ENCODE data around the gene PCSK5.
"Not testable (repeated sequence)": the region's sequence is repeated elsewhere in the genome, so short reads cannot be mapped to it uniquely, and the experiment has no call there.

PCSK5 gene

DNA sequence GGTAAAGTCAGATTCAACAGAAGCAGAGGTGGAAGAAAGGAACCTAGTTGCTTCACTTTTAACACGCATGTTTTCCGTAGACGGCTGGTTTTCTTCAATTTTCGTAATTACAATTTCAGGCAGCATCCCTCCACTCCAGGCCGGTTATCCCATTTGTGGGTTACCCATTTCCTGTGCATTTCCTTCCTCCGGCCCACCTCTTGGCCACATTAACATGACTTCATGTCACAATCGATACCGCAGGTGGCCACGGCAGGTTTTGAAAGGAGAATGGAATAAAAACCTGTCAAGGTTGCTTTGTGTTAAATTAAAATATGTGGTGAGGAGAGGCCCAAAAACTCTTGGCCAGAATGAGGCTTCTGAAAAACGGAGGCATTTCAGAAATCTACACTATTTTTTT lies 130.2 kb downstream of the PCSK5 start:
- no peak for DNase-seq

DNA sequence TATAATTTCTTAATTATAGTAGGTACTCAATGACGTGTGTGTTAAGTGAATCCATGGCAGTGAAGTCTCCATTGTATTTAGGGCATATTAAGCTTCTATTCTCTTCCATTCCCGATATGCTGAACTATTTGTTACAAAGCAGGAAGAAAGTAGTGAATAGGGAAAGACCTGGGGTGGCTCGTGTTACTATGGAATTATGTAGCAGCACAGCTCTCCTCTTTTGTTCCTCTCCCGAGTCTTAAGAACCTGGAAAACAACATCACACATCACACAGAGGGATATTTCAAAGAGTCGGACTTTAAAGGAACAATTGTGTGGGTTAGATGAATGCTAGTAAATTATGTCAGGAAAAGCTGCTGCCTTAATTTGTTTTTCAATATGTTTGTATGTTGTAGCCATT lies 131.8 kb downstream of the PCSK5 start:
- no peak for DNase-seq

DNA sequence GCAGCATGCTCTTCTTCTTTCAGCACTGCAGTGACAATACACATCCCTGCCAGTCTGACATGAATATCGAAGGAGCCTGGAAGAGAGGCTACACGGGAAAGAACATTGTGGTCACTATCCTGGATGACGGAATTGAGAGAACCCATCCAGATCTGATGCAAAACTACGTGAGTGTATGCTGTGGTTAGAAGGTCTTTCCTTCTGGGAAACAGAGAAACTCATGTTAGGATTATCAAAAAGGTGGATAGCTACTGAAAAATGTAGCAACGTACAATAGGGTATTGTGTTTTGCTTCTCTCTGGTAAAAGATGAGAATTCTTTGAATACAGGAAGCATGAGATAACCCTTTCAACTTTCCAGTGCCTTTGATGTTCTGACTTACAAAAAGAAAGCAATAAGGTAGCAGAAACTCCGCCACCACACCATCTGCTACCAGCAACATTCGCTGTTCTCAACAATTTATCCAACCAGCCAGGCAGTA lies 133.3 kb downstream of the PCSK5 start:
- no peak for DNase-seq

DNA sequence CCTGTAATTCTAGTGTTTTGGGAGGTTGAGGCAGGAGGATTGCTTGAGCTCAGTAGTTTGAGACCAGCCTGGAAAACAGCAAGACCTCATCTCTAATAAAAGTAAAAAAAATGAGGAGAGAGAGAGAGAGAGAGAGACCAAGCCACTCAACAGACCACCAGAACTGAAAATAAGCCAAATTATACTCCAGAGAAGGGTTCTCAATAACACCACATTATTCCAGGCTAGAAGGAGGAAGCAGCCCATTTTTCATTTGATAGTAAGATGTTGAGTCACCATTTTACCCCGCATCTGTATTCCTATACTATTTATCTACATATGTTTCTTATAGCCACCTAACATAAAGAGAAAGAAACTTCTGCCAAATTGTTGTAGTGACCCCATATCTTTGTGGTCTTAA lies 134.8 kb downstream of the PCSK5 start:
- no peak for DNase-seq

DNA sequence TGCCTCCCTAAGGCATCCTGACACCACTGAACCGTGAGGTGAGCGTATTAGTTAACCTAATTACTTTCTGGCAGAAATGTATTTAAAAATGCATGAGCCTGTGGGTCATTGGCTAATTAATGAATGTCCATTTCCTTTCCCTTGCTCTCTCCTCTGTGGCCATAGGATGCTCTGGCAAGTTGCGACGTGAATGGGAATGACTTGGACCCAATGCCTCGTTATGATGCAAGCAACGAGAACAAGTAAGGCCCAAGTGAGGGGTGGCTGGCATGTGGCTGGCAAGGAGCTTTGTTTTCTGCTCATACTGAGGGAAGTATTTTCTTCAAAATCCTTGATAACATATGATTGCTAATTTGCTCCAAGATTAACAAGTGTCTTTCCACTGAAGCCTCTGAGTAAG lies 136.3 kb downstream of the PCSK5 start:
- no peak for DNase-seq

DNA sequence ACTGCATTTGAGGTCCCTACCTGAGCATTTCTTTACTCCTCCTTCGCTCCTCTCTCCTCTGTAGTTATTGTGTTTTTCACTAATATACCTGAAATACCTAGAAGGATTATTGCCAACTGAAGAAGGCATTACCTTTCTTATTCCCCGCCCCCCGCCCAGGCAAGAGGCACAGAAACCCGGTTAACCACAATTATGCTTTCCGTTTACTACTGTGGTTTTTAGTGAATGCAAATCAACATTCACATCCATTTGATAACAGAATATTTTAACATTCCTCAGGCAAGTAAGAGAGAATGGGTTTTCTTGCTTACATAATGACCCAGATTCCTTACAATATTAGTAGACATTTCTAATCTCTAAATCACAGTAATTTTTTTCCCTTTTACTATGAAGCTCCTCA lies 136.9 kb downstream of the PCSK5 start:
- no peak for DNase-seq

- no peak for DNase-seq
Measured at GRCh38 chr9:76027861-76028260, 137.4 kb downstream of the PCSK5 start.

- no peak for DNase-seq
Measured at GRCh38 chr9:76032038-76032796, 141.7 kb downstream of the PCSK5 start.

DNA sequence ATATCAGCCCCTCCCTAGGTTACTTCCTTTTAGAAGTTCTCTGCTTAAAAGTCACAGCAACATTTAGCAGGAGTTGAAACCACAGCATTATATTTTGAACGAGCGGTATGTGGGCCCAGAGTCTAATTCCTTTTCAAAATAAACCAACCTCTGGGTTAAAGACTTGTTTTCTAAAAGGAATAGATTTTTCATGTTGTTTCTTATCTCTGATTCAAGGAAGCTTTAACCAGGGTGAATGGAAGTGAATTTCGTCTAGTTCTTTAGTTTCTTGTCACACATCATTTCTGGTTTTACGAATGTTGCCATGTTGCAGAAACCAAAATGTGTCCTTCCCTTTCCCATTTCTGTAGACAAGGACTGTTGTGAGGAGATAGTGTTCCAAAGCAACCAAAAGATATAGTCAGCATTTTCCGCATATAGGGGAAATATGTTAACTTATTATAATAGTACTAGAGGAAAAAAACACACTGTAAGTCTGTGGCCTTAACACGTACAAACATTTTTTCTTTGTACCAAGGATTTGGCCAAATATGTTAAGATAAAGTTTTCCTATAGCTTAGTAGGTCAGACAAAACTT lies 142.4 kb downstream of the PCSK5 start:
- DNase-seq = no peak

- DNase-seq = no peak
Measured at GRCh38 chr9:76034049-76034448, 143.6 kb downstream of the PCSK5 start.

DNA sequence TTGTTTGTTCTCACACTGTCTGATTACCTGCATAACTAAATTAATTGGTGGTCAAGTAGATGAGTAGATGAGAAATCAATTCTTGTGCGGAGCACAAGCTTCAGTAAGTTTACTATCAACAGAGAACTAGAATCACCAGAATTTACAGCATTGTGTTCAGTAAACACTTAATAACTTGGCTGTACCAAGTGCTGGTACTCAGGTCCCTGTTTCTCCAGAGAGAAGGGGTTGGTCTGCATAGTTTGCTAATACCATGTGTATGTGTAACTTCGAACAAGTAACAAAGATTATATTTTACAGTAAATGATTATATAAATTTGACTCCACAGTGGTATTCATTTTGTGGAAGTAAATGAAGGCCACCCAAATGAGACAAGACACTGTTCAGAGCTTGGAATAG lies 146.3 kb downstream of the PCSK5 start:
- no peak for DNase-seq

DNA sequence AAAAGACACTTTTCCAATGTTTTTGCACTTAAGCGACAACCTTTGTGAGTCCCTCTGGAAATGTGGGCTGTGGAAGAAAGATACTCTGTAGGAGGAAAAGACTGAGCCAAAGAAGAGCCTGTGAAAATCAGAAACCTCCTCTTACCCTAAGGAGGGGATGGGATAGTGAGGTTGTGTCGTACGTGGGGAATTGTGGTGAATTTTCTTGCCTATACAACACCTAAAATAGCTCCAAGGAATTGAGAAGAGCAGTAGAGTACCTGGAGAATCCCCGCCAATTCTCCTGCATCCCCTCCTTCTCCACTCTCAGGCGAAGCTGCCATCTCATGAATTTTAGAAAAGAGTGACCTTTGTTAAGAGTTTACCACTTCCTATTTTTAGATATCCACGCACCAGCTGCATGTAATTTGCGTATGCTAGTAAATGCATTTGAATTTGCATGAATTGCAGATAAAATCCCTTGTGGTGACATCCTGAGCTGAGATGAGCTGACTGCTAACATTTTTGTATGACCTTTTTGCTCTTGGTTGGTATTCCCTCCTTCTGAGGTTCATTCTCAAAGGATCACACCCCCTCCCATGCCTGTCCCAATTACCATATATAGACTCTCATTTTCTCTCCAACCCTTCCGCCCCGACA lies 147.2 kb downstream of the PCSK5 start:
- DNase-seq = no peak

GRCh38 chr9:76038431-76038830 lies 148.0 kb downstream of the PCSK5 start:
- no peak for DNase-seq

GRCh38 chr9:76044266-76044819 lies 153.9 kb downstream of the PCSK5 start:
- no peak for DNase-seq

GRCh38 chr9:76045221-76045620 lies 154.7 kb downstream of the PCSK5 start:
- DNase-seq = no peak

- no peak for DNase-seq
Measured at GRCh38 chr9:76049341-76049740, 158.9 kb downstream of the PCSK5 start.

- DNase-seq = no peak
Measured at GRCh38 chr9:76067696-76068095, 177.2 kb downstream of the PCSK5 start.

DNA sequence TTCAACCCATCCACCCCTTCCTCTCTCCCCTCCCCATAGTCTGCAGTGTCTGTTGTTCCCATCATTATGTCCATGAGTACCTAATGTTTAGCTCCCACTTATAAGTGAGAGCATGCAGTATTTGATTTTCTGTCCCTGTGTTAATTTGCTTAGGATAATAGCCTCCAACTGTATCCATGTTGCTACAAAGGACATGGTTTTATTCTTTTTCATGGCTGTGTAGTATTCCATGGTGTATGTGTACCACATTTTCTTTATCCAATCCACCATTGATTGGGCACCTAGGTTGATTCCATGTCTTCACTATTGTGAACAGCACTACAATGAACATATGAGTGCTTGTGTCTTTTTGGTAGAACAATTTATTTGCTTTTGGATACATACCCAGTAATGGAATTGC lies 187.1 kb downstream of the PCSK5 start:
- DNase-seq = no peak

DNA sequence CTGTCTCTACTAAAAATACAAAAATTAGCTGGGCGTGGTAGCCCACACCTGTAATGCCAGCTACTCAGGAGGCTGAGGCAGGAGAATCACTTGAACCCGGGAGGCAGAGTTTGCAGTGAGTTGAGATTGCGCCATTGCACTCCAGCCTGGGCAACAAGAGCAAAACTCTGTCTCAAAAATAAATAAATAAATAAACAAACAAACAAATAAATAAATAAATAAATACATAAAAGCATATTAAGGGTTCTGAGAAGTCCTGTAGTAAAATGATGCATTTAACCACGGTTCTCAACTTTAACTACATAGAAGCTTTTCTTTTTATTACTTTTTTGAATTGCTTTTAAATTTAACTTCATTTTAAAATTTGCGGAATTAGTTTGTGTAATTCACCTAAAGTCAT lies 190.8 kb downstream of the PCSK5 start:
- DNase-seq = not testable (repeated sequence)

DNA sequence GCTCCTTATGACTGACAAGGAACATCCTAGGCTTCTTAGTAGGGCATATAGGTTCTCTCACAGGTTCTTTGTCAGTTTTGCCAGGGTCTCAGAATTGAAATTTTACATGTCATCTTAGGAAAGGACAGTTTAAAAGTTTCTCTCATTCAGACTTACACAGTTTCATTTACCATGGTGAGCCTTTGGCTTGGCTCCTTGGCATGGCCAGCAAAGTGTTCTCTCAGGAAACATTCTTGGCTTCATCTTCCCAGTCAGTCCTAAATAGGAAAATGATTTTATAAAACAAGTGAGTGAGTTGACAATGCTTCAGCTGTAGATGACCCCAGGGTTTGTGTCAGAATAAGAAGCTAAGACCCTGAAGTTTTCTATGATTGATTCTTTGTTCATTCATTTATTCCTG lies 191.6 kb downstream of the PCSK5 start:
- DNase-seq = no peak

DNA sequence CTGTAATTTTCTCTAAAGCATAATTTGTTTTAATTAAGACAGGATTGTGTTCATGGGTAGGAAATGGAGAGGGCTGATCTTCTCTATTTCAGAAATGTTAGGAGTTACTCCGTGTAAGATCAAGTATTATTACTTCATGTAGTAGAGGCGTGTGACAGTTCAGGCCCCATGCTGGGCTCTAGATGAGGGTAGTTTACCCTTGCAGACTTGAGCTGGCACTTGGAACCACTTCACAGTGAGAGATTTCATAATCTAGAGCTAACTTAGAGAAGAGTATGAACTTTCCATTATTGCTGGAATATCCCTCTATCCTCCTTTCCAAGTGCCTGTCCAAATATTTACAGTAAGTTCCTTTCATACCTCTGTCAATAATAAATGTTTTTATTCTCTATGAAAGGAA lies 195.1 kb downstream of the PCSK5 start:
- DNase-seq = no peak

GRCh38 chr9:76086539-76086938 lies 196.1 kb downstream of the PCSK5 start:
- no peak for DNase-seq

- peak; percentile 38 to 46 for DNase-seq
Measured at GRCh38 chr9:76087976-76088375, 197.5 kb downstream of the PCSK5 start.

DNA sequence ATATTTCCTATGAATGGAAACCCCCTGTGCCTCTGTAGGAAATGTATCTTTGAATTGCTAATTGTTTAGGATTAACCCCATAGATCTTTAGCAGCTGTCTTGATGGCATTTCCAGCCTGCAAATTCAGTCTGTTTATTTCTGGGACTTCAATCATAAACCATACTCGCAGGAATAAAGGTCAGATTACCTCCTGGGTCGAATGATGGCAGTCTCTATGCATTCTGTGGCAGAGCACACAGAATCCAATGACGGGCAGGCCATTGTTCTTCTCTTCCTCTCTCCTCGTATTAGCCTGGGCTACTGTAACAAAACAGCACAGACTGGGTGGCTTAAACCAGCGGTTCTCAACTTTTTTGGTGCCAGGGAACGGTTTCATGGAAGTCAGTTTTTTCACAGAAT lies 199.9 kb downstream of the PCSK5 start:
- no peak for DNase-seq
